ENCODE results near the gene BAHD1.

BAHD1 gene

DNA sequence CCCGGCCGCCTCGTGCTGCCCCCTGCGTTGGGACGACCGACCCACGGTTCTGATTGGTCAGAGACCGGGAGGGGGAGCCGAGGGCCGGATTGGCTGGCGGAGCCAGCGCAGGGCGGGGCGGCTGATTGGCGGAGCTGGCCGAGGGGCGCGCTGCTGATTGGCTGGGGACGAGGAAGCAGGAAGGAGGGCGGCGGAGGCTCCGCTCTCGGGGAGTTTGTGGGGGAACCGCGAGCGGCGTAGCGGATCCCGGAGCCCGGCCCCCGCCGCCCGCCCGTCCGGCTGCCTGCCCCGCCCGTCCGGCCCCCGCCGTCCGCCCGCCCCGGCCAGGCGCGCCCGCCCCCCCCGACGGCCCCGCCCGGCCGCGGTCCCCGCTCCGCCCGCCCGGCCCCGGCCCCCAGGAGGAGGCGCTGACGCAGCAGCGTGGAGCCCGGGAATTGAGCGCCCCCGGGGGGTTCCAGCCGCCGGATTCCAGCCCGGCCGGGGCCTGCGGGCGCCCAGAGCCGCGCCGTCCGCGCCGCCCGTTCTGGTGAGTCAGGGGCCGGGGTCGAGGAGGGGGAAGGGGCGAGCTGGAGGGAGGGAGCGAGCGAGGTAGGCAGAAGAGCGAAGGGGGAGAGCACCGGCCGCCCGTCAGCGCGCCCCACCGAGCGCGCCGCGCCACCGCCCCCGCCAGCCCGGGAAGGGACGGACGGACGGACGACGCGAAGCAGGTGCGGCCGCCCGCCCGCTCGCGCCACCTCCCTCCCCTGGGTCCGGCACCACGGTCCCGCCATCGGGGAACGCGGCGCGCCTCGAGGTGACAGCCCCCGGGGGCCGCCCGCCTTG lies at the start of gene BAHD1:
Gene BAHD1 (plus strand): TSS at position 211 of the 822 bp plus-strand sequence. CDS start 17,512 bp downstream, outside the sequence.
- DNase-seq (ENCODE audit: low read depth in 2 of 3, low spot score in 2 of 3), result peak; percentile 93 to 94 (median 94)

DNA sequence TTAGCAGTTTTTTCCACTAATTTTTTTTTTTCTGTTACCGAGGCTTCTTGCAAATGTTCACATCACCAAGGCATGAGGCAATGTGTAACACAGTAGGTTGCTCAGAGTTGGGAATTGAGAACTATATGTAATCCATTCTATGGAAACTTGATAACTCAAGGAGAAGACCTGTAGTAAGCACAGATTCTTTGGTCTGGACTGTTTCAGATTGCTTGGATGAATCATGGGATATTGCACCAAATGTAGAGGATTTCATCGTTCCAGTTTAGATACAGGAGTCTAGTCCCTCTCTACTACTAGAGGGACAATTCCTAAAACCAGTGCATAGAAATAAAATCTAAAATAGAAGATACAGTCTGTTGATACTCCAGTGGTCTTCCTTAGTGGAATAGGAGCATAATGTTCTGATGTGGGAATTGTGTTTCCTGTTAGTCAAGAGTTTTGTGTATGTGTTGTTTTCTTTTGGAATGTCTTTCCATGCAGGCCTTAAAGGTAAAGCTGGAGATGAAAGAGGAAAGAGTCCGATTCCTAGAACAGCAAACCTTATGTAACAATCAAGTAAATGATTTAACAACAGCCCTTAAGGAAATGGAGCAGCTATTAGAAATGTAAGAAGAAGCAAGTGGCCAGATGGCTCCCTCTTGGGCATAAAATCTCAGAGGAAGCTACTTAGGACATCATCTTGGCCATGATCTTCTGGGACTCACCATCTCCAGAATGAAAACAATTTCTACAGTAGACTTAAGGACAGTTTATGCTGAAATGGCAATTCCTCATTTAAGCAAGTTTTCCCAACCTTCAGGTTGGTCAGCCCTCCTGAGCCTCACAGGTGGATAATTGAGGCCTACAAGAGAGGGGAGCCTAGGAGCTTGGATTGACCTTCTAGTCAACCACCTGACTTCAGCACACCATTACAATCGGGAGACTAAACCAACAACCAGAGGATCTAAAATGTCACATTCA lies 47.5 kb upstream of the BAHD1 start:
- no peak for DNase-seq (ENCODE audit: low read depth in 2 of 3, low spot score in 2 of 3)

DNA sequence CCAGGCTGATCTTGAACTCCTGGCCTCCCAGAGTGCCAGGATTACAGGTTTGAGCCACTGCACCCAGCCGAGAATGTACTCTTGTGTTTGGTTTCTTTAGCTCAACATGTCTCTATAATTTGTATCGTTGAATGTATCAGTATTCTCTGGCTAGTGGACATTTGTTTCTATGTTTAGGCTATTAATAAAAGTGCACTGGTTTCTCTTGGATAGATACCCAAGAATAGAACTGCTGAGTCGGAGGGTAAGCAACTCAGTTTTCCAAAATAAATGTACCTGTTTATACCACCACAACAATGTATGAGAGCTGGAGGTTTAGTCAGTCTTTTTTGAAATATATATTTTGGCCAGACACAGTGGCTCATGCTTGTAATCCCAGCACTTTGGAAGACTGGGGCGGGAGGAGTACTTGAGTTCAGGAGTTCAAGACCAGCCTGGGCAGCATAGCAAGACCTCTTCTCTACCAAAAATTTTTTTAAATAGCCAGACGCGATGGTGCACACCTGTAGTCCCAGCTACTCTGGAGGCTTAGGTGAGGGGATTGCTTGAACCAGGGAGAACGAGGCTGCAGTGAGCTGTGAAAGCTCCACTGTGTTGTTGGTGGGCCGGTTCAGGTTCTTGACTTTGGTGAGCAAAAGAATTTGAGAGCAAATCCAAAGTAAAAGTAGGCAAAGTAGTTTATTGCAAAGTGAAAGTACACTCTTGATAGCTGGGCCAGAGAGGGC lies 42.9 kb upstream of the BAHD1 start:
- no peak for DNase-seq (ENCODE audit: low read depth in 2 of 3, low spot score in 2 of 3)

DNA sequence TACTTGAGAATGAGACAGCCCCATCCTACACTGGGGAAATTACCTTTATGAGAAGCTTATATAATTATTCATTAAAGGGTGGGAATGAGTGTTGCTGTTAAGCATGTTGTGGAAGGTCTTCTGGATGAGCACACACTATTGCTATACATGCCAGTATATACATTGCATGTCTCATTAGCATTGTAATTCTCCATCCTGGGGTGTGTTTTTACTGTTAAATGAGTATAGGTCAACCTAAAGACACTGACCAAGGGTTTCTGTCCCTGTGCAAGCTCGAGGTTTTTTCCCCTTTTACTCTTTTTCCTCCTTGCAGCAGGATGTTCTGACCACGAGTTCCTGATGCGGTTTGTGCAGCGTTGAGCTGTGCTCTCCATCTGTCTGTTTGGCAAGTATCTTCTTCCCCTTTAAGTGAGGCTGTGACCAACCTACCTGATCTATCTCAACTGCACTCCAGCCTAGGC lies 42.3 kb upstream of the BAHD1 start:
- no peak for DNase-seq (ENCODE audit: low read depth in 2 of 3, low spot score in 2 of 3)

DNA sequence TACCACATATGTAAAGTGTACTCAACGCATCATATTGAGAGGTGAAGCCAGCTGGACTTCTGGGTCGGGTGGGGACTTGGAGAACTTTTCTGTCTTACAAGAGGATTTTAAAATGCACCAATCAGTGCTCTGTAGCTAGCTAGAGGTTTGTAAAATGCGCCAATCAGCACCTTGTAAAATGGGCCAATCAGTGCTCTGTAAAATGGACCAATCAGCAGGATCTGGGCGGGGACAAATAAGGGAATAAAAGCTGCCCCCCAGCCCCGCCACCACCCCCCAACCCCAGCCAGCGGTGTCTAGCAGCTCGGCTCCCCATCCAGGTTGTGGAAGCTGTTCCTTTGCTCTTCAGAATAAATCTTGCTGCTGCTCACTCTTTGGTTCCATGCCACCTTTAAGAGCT lies 41.4 kb upstream of the BAHD1 start:
- no peak for DNase-seq (ENCODE audit: low read depth in 2 of 3, low spot score in 2 of 3)

DNA sequence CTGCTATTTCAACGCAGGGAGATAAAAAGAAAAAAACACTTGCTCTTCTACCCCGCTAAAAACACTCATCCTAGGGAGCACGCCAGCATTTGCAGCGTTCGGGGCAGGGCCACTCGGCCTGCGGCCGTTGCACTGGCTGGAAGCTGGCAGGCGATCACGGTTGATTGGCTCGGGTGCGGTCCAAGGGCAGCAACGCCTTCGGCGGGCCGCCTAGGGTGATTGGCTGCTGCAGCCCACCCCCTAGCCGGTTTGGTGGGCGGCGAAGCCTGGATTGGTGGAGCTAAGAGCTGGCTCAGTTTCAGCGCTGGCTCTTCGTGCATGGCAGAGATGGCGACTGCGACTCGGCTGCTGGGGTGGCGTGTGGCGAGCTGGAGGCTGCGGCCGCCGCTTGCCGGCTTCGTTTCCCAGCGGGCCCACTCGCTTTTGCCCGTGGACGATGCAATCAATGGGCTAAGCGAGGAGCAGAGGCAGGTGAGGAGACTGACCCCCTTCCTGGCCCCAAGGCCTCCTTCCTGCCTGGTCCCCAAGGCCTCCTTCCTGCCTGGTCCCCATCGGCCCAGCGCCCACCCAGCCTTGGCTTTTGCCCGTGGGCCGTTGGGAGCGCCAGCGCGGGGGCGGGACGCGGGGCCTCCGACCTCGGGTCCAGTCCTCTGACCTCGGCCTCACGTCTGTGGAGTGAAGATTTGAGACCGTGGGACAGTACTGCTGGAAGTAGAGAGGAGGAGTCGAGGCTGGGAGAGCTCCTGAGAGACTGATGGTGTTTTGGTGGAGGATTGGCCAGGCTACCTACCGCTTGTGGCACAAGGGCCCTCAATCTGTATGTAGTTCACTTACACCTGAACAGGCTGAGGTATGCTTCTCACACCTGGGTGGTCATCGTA lies 35.0 kb upstream of the BAHD1 start, which contains the start of gene IVD:
Gene IVD (plus strand): TSS at position 295 of the 881 bp plus-strand sequence. CDS start 33 bp downstream, at position 328.
- peak; percentile 75 to 86 (median 84) for DNase-seq (ENCODE audit: low read depth in 2 of 3, low spot score in 2 of 3)

DNA sequence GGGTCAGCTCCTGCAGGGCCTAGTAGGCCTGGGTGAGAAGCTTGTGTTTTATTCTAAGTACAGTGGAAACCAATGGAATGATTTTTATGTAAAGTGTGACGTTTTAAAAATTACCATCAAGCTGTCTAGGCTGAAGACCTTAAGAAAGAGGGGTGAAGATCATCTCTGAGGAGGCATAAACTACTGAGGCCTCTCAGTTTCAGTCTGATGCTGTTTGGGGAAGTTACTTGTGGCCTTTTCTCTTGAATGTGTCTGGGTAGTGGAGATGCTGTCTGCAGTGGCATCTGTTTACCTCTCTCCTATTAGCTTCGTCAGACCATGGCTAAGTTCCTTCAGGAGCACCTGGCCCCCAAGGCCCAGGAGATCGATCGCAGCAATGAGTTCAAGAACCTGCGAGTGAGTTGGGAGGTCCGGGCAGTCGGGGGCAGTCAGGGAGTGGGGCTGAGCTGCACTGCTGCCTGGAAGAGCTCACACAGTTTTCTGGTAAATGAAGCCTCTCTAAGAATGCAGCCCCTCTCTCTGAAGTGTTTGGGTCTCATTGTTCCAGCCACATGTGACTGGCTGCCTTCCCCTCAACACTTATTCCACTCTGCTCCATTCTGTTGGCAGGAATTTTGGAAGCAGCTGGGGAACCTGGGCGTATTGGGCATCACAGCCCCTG lies 33.3 kb upstream of the BAHD1 start:
- DNase-seq (ENCODE audit: low read depth in 2 of 3, low spot score in 2 of 3), result no peak

DNA sequence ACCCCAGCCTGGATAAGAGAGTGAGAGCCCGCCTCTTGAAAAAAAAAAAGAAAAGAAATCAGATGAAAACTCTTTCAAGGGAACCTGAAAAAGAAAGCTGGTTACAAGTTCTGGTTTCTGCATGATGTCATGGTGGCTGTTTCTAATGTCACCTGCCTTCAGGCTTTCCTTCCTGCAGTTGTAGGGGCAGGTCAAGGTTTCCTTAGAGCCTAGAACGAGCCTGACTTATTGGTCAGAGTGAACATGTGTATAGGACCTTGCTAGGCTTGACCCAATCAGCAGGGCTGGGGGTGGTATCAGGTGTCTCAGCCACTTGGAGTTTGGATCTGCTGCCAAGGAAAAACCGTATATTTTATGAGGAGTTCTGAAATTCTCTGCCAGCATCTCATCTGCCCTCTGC lies 31.4 kb upstream of the BAHD1 start:
- DNase-seq (ENCODE audit: low read depth in 2 of 3, low spot score in 2 of 3), result no peak

DNA sequence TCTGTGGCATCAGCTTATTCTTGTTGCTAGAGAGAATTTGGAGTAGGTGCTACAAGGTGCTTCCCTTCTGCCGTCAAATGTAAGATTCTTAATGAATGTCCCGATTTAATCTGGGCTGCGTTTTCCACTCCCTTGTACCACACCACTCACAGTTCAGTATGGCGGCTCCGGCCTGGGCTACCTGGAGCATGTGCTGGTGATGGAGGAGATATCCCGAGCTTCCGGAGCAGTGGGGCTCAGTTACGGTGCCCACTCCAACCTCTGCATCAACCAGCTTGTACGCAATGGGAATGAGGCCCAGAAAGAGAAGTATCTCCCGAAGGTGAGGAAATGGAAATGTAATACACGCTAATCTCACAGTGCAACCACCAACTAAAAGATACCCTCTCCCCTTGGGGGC lies 30.3 kb upstream of the BAHD1 start:
- no peak for DNase-seq (ENCODE audit: low read depth in 2 of 3, low spot score in 2 of 3)

DNA sequence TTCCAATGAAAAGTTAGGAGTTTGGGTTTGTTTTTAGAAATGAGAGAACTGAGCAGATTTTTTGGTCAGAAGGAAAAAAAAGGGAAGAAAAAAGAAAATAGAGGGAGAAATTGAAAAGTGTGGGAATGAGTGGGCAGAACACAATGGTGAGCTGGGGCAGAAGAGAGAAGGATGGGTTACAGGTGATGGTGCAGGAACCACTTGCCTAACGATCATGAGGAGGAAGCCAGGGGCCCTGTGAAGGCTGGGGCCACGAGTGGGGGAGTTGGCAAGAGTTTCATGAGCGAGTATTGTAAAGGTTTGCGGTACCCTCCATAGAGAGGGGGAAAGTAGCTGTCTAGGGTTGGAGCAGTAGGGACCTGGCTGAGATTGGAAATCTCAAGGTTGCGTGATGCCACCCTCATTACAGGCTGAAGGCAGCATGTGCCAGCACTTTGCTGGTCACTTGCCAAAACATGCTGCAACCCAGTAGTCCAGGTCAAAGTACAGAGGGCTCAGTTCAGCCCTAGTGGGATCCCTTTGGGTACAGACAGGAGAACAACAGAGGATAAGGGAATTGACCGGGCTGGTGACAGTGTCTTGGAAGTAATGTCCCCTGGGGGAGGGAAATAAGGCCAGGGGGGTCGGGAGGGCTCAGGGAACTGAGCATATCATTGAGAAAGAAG lies 28.5 kb upstream of the BAHD1 start:
- no peak for DNase-seq (ENCODE audit: low read depth in 2 of 3, low spot score in 2 of 3)

DNA sequence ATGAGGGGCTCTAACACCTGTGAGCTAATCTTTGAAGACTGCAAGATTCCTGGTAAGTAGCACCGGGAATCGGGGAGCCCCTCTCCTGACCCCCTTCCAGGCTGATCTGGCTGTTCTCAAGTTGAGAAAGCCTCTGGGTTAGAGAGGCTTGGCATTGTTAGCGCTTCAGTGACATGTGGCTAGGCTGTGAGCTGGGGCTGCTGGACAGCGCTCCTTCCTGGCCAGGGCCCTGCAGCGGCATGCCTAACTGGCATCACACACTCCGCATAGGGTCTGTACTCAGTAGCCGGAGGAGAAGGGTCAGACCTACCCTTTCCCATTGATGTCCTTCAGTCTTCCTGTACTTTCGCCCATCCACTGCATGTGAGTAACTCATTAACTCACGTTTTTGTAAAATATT lies 27.7 kb upstream of the BAHD1 start:
- no peak for DNase-seq (ENCODE audit: low read depth in 2 of 3, low spot score in 2 of 3)

DNA sequence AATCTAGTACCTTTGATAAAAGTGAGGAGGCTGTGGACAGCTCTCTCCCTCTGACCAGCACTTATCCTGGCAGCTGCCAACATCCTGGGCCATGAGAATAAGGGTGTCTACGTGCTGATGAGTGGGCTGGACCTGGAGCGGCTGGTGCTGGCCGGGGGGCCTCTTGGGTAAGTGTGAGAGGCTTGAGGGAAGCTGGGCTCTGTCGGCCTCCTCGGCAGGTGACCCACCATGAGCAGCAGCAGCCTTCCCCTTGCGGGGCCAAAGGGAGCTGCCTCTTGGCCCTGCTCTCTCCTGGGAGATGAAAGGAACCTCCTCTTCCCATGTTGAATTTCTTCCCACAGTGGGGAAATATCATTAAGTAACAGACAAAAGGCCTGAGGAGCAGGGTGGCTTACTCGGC lies 25.9 kb upstream of the BAHD1 start:
- no peak for DNase-seq (ENCODE audit: low read depth in 2 of 3, low spot score in 2 of 3)

DNA sequence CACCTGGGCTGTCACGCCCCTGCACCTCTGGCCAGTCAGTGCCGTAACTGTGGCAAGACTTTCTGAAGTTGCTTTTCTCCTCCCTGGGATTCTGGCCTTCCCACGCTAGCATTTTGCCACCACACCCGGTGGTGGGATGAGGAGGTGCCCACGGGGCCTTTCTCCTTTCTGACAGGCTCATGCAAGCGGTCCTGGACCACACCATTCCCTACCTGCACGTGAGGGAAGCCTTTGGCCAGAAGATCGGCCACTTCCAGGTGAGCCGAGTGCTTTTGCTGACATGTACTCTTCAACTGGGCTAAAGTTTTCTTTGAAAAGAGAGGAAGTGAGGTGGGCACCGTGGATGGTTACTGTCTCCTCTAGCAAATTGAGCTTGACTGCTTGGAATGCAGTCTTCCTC lies 25.5 kb upstream of the BAHD1 start:
- DNase-seq (ENCODE audit: low read depth in 2 of 3, low spot score in 2 of 3), result no peak

DNA sequence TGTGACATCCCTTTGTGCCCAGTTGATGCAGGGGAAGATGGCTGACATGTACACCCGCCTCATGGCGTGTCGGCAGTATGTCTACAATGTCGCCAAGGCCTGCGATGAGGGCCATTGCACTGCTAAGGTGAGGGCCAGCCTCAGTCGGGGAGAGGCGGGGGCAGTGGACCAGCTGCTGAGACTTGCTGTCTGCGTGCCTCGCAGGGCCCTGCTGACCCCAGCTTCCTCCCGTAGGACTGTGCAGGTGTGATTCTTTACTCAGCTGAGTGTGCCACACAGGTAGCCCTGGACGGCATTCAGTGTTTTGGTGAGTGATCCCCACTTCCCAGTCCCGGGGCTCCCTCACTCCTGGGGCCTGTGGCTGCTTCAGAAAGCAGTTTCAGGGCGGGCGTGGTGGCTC lies 24.7 kb upstream of the BAHD1 start:
- no peak for DNase-seq (ENCODE audit: low read depth in 2 of 3, low spot score in 2 of 3)

DNA sequence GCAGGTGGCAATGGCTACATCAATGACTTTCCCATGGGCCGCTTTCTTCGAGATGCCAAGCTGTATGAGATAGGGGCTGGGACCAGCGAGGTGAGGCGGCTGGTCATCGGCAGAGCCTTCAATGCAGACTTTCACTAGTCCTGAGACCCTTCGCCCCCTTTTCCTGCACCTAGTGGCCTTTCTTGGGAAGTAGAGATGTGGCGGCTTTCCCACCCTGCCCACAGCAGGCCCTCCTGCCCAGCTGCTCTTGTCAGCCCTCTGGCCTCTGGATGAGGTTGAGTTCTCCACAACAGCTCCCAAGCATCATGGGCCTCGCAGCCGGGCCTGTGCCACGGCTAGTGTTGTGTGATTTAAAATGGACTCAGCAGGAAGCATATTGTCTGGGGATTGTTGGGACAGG lies 22.6 kb upstream of the BAHD1 start:
- no peak for DNase-seq (ENCODE audit: low read depth in 2 of 3, low spot score in 2 of 3)

DNA sequence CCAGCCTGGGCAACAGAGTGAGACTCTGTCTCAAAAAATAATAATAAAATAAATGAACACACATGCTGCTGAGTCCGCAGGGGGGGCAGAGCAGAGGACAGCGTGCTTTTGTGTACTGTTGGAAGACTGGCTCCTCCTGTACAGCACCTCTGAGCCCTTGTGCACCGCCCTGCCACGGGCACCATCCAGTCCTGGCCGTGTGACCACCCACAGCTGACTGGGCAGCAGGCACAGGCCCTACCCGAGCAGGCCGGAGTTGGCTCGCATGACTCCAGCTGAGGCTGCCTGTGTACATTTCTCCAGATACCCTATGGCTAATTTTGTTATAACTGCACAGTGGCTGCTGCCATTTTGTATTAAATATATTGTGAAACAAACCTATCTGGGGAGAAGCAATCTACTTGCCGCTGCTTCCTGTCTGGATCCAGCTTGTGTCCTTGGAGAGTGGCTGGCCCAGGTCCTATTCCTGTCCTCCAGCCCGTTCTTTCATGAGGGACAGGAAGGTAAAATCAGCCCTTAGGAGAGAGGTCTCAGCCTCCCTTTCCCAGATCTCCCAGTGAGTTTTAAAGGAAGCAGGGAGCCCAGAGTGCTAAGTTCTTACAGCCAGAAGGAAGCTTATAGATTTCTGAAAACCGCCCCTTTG lies 20.6 kb upstream of the BAHD1 start:
- no peak for DNase-seq (ENCODE audit: low read depth in 2 of 3, low spot score in 2 of 3)

DNA sequence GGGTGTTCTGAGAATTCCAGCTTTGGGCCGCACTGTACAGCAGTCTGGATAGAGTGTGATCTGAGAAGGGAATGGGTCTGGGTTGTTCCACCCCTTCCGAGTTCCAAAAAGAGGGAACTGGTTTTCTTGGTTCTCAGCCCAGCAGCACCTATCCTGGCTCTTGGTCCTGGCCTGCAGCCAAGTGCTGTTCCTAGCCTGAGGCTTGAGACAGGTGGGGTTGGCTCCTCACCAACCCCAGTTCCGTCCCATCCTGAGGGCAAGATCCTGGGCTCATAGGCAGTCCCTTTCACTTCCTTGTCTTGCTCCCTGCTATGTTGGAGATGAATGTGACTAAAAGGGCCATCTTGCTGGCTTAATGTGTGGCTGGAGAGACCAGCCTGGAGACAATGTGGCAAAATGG lies 20.0 kb upstream of the BAHD1 start:
- DNase-seq (ENCODE audit: low read depth in 2 of 3, low spot score in 2 of 3), result no peak
